ENCODE measurements around the gene NGB.

DNA sequence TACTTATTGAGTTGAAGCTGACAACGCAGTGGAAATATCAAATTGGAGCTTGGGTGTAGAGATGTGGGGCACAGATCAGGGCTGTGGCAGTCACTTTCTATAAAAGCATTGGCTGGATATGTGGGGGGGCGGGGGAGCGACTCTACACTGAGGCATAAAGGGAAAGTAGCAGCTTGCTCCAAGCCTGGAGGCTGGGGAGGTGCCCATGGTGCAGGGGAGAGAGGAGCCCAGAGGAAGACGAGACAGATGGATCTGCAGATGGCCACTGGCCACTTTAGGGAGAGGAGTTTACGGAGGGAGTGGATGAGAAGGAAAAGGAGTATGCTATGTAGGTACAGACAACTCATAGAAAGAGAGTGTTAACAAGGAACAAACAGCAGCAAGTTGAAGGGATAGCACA lies 13.5 kb upstream of the NGB start:
- TF ChIP-seq MYBL2 (IDR thresholded peaks at IDR 0.05; ENCODE audit: low read depth) (no peak), MYBL2 (CRISPR knock-in tag; IDR thresholded peaks at IDR 0.05; ENCODE audit: borderline replicate concordance) (no peak), PHF21A (IDR thresholded peaks at IDR 0.05; ENCODE audit: borderline replicate concordance, low read depth) (no peak), ZNF384 (IDR thresholded peaks at IDR 0.05; ENCODE audit: low read depth, low read length) (no peak), BHLHE40 (IDR thresholded peaks at IDR 0.05; ENCODE audit: low read length) (no peak), EZH2 (IDR thresholded peaks at IDR 0.05; ENCODE audit: borderline replicate concordance, low read depth, low read length) (no peak), ZBTB8A (IDR thresholded peaks at IDR 0.05; ENCODE audit: partially characterized antibody) (no peak), BMI1 (IDR thresholded peaks at IDR 0.05; ENCODE audit: low read length) (no peak), NCOA4 (IDR thresholded peaks at IDR 0.05; ENCODE audit: partially characterized antibody) (no peak), CBFA2T2 (conservative IDR thresholded peaks at IDR 0.05) (no peak), TAF1 (IDR thresholded peaks at IDR 0.05; ENCODE audit: control insufficient read depth, extremely low read depth, insufficient read depth, low read length, severe bottlenecking) (no peak), CTCF (IDR thresholded peaks at IDR 0.05 in 2 of 3, conservative IDR thresholded peaks at IDR 0.05 in 1 of 3; ENCODE audit: insufficient read depth in 2 of 3, low read depth in 1 of 3, low read length in 3 of 3) (no peak)
- TF ChIP-seq, protein P1, sequence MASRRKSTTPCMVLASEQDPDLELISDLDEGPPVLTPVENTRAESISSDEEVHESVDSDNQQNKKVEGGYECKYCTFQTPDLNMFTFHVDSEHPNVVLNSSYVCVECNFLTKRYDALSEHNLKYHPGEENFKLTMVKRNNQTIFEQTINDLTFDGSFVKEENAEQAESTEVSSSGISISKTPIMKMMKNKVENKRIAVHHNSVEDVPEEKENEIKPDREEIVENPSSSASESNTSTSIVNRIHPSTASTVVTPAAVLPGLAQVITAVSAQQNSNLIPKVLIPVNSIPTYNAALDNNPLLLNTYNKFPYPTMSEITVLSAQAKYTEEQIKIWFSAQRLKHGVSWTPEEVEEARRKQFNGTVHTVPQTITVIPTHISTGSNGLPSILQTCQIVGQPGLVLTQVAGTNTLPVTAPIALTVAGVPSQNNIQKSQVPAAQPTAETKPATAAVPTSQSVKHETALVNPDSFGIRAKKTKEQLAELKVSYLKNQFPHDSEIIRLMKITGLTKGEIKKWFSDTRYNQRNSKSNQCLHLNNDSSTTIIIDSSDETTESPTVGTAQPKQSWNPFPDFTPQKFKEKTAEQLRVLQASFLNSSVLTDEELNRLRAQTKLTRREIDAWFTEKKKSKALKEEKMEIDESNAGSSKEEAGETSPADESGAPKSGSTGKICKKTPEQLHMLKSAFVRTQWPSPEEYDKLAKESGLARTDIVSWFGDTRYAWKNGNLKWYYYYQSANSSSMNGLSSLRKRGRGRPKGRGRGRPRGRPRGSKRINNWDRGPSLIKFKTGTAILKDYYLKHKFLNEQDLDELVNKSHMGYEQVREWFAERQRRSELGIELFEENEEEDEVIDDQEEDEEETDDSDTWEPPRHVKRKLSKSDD (conservative IDR thresholded peaks at IDR 0.05; ENCODE audit: low read length) = no peak
